DMS 273 (cell line): ENCODE measurements around the gene ST7L.

Experiments
- DNase-seq: peaks from one replicate; lab custom pipeline; 2025; ENCODE audit not compliant: unreplicated experiment; lab: John Stamatoyannopoulos, UW

Gene ST7L

GRCh38 chr1:112516141-112516540, 102.8 kb downstream of the ST7L start:
- DNase-seq = no peak

DNA sequence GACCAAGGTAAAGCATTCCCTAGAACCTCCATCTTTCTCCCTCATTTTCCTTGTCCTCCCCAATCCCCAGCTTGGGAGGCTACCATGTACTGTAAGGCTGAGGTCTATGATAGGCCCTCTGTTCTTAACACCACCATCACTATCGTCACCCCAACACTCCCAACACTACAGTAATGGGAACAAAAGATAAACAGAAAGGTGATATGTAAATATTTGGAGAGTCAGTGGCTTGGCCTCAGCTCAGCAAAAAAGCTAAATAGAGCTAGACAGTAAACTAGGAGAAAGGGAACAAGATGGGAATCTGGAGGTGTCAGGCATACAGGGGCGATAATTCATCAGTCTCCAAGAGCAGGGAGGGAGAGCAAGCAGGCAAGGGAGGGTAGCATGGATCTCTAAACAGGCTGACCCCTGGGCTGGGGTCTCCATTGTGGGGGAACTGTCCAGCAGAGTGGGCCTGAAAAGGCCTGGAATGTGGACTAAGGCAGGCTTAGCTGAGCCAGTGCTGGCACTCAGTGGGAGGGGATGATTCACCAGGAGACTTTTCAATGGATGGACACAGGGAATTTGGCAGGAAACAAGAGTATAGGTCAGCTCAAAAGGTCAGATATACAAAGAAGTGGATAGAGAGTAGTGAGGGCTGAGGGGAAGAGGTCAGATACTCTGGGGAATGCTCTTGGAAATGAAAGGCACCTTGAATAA, 103.5 kb downstream of the ST7L start:
- DNase-seq = no peak

GRCh38 chr1:112514901-112515300, 104.0 kb downstream of the ST7L start:
- no peak for DNase-seq

- DNase-seq = no peak
Observed at GRCh38 chr1:112513112-112513870, 105.7 kb downstream of the ST7L start.

GRCh38 chr1:112511897-112512296, 107.0 kb downstream of the ST7L start:
- no peak for DNase-seq

GRCh38 chr1:112510340-112510739, 108.6 kb downstream of the ST7L start:
- no peak for DNase-seq

GRCh38 chr1:112509660-112510178, 109.2 kb downstream of the ST7L start:
- DNase-seq = no peak

GRCh38 chr1:112509005-112509659, 109.8 kb downstream of the ST7L start:
- peak; percentile 35 for DNase-seq

DNA sequence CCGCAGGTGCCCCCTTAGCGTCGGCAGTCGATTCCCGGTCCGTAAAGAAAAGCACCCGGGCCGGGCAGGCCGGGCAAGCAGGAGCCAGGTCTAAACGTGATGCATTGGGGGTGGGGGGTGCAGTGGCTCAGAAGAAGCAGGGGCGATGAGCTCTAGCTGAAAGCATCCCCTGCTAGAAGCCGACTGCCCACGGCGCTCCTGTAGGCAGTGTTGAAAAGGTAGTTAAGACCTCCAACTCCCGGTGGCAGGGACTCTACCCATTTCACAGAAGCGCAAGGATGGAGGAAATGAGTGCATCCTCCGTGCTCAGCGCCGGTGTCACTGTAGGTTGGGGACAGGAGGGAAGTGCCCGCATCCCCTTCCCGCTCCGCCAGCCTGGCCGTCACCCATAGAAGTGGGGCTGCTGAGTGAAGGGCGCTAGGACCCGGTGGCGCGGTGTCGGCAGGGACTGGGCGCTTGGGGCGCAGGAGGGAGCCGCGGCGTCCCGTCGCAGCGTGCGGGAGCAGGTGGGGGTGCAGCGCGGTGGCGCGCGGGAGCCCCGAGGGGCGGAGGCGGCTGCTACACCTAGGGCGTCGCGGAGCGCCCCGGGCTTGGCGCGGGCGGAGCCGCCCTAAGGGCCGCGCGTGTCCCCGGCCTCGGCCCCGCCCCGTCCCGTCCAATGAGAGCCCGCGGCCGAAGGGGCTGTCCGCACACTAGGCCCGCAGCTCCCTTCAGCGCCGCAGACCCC, 110.5 kb downstream of the ST7L start, which contains the start of gene WNT2B:
Gene WNT2B, plus strand, starts transcription at position 688 of the 727 bp plus-strand sequence. CDS start 298 bp downstream, outside the sequence.
- DNase-seq = peak; percentile 52

DNA sequence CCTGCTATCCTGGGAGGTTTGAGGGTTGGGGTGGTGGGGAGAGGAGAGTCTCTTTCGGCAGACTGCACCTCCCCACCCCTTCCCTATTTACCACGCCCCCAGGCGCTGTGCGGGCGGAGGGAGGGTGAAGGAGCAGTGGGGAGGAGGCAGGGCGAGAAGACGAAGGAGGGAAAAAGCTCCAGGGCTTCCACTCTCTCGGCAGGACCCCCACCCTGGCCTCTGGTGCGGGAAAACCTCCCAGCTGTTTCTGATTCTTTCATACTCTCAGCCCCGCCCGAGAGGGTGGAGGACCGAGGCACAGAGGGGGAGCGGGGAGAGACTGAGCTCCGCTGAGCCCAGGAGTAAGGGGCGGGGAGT, 111.0 kb downstream of the ST7L start:
- DNase-seq = peak; percentile 56

GRCh38 chr1:112507336-112507735, 111.6 kb downstream of the ST7L start:
- DNase-seq = no peak

- DNase-seq = no peak
Observed at GRCh38 chr1:112506731-112507130, 112.2 kb downstream of the ST7L start.

DNA sequence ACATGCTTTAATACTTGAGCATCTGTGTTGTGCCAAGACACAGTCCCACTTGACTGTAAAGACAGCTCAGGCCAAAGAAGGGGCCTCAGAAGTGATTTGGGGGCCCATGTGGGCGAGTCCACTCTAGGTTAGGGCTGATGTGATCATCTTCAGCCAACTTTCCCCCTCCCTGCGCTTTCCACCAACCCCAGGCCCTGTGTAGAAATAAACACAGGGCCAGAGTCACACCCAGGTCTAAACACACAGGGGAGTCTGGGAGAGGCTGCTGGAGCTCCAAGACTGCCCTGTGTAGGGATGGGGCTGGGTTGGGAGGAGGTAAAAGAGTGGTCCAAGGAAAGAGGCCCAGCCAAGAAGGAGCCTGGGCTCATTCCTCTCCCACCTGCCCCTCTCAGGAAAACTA, 112.6 kb downstream of the ST7L start:
- no peak for DNase-seq

GRCh38 chr1:112505878-112506277, 113.1 kb downstream of the ST7L start:
- no peak for DNase-seq

GRCh38 chr1:112505400-112505785, 113.5 kb downstream of the ST7L start:
- DNase-seq = no peak

DNA sequence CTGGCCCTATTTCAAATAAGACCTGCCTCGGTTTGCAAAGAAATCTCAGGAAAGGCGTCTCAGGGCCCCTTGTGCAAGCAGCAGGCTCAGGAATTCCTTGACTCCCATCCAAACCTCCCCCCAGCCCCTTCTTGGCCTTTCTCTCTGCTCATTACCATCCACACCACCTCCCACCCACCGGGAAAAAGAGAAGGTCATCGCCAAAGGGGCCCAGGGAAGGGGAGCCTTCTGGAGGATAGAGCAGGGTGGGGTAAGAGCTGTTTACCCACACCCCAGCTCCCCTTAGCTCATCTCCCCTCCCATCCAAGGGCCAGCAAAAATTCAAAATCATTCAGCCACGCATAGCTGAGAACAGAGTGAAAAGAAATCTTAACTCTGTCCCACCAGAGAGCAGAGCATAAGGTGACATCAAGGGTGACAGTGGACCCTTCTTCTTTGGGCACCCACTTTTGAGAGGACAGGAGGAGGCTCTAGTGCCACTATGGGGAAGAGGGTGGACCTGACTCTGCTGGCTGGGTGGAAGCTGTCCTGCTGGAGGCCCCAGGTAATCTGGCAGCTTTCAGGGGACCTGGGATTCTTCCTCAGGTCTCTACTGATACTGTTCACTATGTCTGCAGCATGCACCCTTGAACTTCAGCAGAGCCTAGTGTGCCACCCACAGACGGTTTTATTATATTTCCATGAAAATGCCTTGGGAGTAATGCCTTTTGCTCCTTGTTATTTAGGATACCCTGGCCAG, 114.1 kb downstream of the ST7L start:
- DNase-seq = no peak

- no peak for DNase-seq
Observed at GRCh38 chr1:112504001-112504660, 114.8 kb downstream of the ST7L start.

DNA sequence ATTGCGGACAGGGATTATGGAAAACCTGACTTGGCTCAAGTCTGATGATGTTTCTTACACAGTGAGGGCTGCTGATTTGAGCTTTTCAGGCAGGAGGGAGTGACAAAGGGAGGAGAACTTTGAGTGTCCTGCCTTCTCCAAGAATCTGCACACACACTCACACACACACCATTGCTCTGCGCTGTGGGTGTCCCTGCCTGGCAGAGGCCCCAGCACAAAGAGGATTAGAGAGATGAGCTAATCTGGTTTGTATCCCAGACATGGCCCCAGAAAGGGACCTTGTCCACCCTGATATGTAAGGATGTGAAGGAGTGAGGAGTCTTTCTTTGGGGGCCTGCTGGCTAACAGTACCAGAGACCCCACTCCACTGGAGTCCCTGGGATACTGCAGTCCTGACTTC, 116.1 kb downstream of the ST7L start:
- DNase-seq = no peak

DNA sequence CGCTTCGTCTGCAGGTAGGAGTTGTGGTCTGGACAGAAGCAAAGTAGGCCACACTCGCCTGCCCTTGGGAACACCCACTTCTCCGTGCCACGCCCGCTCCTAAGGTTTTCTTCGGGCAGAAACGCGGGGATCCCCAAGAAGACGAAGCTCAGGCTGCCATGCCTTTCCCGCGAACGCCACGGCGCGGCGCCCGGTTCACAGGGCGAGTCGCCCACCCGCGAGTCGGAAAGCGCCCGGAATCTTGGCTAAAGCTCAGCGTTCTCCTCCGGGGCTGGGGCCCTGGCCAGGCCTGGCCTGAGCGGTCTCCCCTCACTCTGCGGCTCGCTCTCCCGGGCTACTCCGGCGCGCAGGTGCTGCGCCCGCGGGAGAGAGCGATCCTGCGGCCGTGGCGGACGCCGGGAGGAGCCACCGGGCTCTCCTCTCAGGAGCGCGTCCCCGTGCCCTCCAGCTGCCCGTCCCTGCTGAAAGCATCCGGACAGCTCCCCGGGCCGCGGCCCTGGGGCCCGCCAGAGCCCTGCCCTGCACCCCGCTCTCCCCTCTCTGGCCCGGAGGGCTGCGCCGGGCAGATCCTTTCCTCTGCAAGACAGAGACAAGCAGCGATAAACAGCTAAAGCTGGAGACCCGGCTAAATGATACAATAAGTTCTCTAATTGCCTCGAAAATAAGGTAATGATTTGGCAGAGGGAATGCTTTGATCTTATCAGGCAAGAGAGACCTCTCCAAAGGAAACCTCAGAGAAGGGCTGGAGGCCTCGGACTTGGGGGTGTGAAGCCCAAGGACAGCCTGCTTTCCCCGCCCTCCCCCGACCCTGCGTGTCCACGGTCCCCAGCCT, 116.9 kb downstream of the ST7L start:
- DNase-seq = peak; percentile 72
